ENCODE results near the gene CCL1. TPM values are rescaled to one million over a fixed set of nuclear protein-coding genes. Genes with fewer than 3 reads are reported as not detected.

The CCL1 gene, protein sequence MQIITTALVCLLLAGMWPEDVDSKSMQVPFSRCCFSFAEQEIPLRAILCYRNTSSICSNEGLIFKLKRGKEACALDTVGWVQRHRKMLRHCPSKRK
- total RNA-seq: not detected

DNA sequence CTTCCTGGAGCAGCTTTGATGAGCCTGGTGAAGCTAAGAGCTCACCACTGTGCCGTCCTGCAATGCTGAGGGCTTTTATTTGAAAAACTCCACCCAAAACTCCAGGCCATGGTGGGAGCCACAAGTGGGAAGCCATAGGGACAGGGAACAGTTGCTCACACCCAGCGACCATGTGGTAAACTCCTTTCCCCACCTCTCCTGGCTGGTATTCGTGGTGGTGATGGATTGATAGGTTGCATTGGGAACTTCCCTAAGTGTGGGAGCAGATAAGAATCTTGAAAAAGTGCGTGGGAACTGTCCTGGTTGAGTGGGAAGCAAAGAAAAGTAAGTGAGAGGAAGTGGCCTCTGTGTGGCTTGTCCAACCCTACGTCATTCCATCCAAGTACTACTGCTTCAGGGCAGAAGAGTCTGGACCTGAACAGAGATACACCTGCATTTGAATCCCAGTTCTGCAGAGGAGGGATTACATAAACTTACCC is at the start of gene CCL1:
TSS of gene CCL1 (minus strand) at position 51 of the 479 bp plus-strand sequence. CDS start 72 bp downstream, outside the sequence.

DNA sequence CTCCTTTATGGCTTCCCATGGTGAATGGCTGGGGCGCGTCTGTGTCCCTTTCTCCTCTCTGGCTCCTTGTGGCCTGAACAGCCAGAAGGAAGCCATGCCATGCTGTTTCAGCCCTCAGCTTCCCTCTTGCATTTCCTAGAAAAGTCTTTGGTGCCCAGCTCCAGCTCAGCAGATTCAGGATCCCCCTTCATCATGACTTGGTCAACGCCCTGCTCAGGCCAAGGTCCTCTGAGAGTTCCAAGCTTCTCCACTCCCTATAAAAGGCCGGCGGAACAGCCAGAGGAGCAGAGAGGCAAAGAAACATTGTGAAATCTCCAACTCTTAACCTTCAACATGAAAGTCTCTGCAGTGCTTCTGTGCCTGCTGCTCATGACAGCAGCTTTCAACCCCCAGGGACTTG is 6.8 kb downstream of the CCL1 start, which contains the start of gene CCL13:
TSS of gene CCL13 (plus strand) at position 287 of the 400 bp plus-strand sequence. CDS start at position 334, 47 bp downstream.

DNA sequence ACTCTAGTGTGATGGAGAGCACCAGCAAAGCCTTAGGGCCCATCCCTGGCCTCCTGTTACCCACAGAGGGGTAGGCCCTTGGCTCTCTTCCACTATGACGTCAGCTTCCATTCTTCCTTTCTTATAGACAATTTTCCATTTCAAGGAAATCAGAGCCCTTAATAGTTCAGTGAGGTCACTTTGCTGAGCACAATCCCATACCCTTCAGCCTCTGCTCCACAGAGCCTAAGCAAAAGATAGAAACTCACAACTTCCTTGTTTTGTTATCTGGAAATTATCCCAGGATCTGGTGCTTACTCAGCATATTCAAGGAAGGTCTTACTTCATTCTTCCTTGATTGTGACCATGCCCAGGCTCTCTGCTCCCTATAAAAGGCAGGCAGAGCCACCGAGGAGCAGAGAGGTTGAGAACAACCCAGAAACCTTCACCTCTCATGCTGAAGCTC is 44.0 kb downstream of the CCL1 start, which contains the start of gene CCL8:
TSS of gene CCL8 (plus strand) at position 397 of the 445 bp plus-strand sequence. CDS start 67 bp downstream, outside the sequence.

Other genes starting within 250 kb of the CCL1 start
- 15.1 TPM for gene CCL2, start 107.9 kb downstream of the CCL1 start, total RNA-seq
- gene CCL7, start 93.0 kb downstream of the CCL1 start, total RNA-seq: not detected
- not detected for gene CCL11, start 77.5 kb downstream of the CCL1 start, total RNA-seq
- gene CCL8, start 43.8 kb downstream of the CCL1 start, total RNA-seq: 0.33 TPM
- not detected for gene CCL13, start 6.8 kb downstream of the CCL1 start, total RNA-seq
- gene TMEM132E, start 216.3 kb upstream of the CCL1 start, total RNA-seq: 15.3 TPM